Transverse colon (tissue), 4 donors: ENCODE data around the gene ENPP7.
A peak's percentile ranks its signal among the peaks of the same experiment; 100 is the strongest.

Source experiments
- CTCF ChIP-seq, 5 experiments: fragments of 200-600 bp in 3 of 5; fragments of 450-650 bp in 2 of 5; sonication (generic) in 3 of 5; IDR thresholded peaks; 1 replicate in 2 of 5; 2 replicates in 3 of 5; pipeline ENCODE4 v1.5.1; 2016 to 2017; ENCODE audit warnings: antibody characterized with exemption in 5 of 5, inconsistent platforms in 3 of 5, mild to moderate bottlenecking in 2 of 5, moderate library complexity in 1 of 5
- POLR2AphosphoS5 ChIP-seq, 3 donors: sonication (generic); formaldehyde crosslinking; IDR thresholded peaks; one replicate each; pipeline ENCODE4 v1.6.1; 2016; ENCODE audit warnings: antibody characterized with exemption in 3 of 3

- TF ChIP-seq POLR2AphosphoS5 (IDR thresholded peaks at IDR 0.05) (no peak), CTCF (IDR thresholded peaks at IDR 0.05) (peak; percentile 79 to 97 (median 97))
These were observed 11.2 kb downstream of the ENPP7 start for GRCh38 chr17:79741751-79742588.
